GM06990 (cell line): ENCODE results near the gene RAMP2.

Source experiments
- DNase-seq: peaks from one replicate; pipeline ENCODE4 v3.0.0-alpha.2; 2011; ENCODE audit not compliant: insufficient read length; ENCODE audit errors: extremely low read depth
- H3K27me3 ChIP-seq: replicated peaks from 2 replicates; pipeline ENCODE4 v1.6.0; 2011; ENCODE audit warnings: low read length; ENCODE audit not compliant: control insufficient read depth, insufficient read depth
- H3K36me3 ChIP-seq: 2 replicates; pipeline ENCODE4 v1.5.1; 2011; ENCODE audit warnings: low read length; ENCODE audit not compliant: control insufficient read depth, insufficient read depth
- H3K4me3 ChIP-seq: replicated peaks from 2 replicates; pipeline ENCODE4 v1.5.1; 2011; ENCODE audit warnings: low read depth, mild to moderate bottlenecking, control low read depth, low read length
- TF ChIP-seq, protein P1 (sequence below): IDR thresholded peaks from 2 replicates; pipeline ENCODE4 v1.5.1; 2011; ENCODE audit warnings: low read length, control low read depth, mild to moderate bottlenecking, inconsistent platforms; ENCODE audit not compliant: insufficient read depth, poor library complexity, severe bottlenecking

RAMP2 gene

DNA sequence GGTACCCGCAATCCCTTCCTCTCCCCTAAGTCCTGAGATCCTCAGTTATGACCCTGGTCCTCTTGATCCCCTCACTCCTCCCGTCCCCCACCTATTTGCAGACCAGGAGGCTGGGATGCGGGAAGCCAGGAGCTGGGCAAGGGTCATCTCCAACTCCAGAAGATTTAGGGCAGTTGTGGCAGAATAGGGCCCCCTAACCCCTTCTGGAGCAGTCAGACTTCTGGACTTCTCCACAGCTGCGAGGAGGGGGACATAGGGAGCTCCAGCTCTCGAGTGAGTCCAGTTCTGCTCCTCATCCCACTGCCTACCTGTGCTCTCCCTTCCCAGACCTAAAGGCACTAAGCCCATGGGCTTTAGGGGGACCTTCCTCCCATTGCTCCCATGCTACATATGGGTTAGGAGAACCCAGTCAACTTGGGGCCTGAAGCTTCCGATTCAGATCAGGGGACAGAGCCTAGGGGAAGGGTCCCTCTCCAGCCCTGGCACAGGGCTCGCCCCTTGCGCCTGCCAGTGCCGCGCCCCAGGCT, 20.7 kb downstream of the RAMP2 start:
- Histone ChIP-seq H3K36me3 (peaks cover 13% of the 10 kb centered on the region), H3K4me3 (no peak overlapping the region), H3K27me3 (peaks cover 9% of the 10 kb centered on the region)
- TF ChIP-seq, protein P1, sequence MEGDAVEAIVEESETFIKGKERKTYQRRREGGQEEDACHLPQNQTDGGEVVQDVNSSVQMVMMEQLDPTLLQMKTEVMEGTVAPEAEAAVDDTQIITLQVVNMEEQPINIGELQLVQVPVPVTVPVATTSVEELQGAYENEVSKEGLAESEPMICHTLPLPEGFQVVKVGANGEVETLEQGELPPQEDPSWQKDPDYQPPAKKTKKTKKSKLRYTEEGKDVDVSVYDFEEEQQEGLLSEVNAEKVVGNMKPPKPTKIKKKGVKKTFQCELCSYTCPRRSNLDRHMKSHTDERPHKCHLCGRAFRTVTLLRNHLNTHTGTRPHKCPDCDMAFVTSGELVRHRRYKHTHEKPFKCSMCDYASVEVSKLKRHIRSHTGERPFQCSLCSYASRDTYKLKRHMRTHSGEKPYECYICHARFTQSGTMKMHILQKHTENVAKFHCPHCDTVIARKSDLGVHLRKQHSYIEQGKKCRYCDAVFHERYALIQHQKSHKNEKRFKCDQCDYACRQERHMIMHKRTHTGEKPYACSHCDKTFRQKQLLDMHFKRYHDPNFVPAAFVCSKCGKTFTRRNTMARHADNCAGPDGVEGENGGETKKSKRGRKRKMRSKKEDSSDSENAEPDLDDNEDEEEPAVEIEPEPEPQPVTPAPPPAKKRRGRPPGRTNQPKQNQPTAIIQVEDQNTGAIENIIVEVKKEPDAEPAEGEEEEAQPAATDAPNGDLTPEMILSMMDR, result no peak
- no peak for DNase-seq

DNA sequence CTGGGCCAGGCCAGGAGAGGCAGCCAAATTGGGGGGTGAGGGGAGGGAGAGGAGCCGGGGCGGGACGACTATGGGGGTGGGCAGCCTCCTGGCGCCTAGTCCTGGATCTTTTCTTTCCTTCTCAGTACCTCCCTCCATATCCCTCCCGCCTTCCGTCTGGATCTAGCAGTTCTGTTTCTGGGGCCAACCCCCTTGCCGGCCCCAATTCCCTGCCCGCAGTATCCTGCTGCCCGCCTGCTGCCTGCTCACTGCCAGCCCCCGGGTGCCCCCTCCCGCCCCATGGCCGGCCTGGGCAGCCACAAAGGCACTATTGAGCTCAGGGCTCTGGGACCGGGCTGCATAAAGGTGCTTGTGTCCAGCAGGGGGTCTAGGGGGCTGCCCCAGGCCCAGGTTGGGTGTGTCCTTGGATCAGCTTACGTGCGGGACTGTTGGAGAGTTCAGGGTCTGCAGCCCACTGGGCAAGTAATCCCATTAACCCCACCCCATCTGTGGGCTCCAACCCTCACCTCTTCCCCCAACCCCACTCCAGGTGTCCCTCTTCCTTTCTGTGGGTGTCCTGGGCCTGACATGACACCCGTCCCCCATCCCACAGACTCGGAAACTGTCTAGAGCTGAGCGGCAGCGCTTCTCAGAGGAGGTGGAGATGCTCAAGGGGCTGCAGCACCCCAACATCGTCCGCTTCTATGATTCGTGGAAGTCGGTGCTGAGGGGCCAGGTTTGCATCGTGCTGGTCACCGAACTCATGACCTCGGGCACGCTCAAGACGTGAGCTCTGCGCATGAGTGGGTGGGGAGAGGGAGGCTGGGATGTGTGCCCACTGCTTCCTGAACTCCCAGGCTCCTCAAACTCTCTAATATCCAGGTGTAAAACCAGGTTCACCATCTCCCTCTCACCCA, 21.4 kb downstream of the RAMP2 start:
- H3K4me3 ChIP-seq, result no peak overlapping the region
- TF ChIP-seq, protein P1, result no peak
- H3K36me3 ChIP-seq, result peaks cover 12% of the 10 kb centered on the region
- H3K27me3 ChIP-seq, result peaks cover 9% of the 10 kb centered on the region
- DNase-seq, result no peak

DNA sequence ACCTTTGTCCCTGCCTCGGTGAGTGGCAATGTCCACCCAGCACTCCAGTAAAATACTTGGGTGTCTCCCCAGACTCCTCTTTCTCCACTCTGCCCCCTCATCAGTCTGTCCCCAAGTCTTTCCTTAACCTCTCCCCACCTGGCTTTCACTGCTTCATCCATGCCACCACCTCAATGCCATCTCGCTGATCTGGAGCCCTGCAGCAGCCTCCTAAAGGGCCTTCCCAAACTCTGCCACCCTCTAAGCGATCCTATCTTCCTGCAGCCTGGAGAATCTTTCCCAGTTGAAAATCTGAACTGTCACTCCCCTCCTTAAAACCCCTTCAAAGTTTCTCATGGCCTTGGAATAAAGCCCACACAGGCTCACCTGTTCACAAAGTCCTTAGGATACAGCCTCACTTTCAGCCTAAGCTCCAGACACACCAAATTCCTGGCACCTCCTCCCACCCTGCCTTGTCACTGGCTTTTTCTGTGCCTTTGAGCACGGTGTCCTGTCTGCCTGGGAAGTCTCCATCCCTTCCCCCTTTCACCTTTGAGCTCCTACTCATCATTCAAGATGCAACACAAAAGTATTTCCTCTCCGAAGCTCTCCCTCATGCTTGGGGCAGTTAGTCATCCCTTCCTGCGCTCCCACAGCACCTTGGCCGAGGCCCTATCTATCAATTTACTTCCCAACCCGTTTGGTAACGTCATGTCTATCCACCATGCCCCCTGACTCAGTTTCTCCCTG, 22.2 kb downstream of the RAMP2 start:
- Histone ChIP-seq H3K4me3 (no peak overlapping the region), H3K27me3 (peaks cover 9% of the 10 kb centered on the region), H3K36me3 (peaks cover 10% of the 10 kb centered on the region)
- no peak for DNase-seq
- TF ChIP-seq, protein P1, result no peak

DNA sequence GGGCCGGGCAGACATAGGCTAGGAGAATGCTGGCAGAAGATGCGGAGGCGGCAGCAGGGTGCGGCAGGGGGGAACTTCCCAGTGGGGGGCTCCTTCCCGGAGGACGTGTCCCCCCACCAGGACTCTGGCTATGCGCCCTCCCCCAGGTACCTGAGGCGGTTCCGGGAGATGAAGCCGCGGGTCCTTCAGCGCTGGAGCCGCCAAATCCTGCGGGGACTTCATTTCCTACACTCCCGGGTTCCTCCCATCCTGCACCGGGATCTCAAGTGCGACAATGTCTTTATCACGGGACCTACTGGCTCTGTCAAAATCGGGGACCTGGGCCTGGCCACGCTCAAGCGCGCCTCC, 22.7 kb downstream of the RAMP2 start:
- DNase-seq, result no peak
- H3K4me3 ChIP-seq, result no peak overlapping the region
- peaks cover 7% of the 10 kb centered on the region for H3K36me3 ChIP-seq
- H3K27me3 ChIP-seq, result peaks cover 9% of the 10 kb centered on the region
- TF ChIP-seq, protein P1, result no peak

DNA sequence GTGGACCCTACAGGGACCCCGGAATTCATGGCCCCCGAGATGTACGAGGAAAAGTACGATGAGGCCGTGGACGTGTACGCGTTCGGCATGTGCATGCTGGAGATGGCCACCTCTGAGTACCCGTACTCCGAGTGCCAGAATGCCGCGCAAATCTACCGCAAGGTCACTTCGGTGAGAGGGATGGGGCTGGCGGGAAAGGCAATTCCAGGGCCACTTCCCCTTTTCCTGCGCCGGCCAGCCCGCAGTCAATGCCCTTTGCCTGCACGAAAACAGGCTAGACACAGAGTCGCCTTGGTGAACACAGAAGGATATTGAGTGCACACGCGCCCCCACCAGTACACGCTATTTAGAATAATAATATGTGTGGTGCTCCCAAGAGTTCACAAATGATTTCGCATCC, 23.4 kb downstream of the RAMP2 start:
- no peak for DNase-seq
- TF ChIP-seq, protein P1, result no peak

More for the DNA sequence above, 23.4 kb downstream of the RAMP2 start:
- H3K36me3 ChIP-seq, result peaks cover 2% of the 10 kb centered on the region; the same call in 1 of the 2 replicates
- H3K4me3 ChIP-seq, result no peak overlapping the region
- peaks cover 9% of the 10 kb centered on the region for H3K27me3 ChIP-seq
